Vagina (tissue), 2 donors: ENCODE results near the gene NOC3L.
A peak's percentile ranks its signal among the peaks of the same experiment; 100 is the strongest.

ENCODE experiments used
- CTCF ChIP-seq, 3 experiments: fragments of 450-650 bp in 2 of 3; fragments of 200-600 bp in 1 of 3; sonication (generic) in 1 of 3; IDR thresholded peaks; one replicate each; pipeline ENCODE4 v1.5.1; 2017 to 2019; ENCODE audit warnings: antibody characterized with exemption in 3 of 3, mild to moderate bottlenecking in 2 of 3, moderate library complexity in 2 of 3
- POLR2A ChIP-seq, 2 donors: fragments of 450-650 bp; IDR thresholded peaks; one replicate each; pipeline ENCODE4 v1.6.1; 2017; ENCODE audit warnings: antibody characterized with exemption in 2 of 2, mild to moderate bottlenecking in 2 of 2, moderate library complexity in 2 of 2
- POLR2AphosphoS5 ChIP-seq, 2 donors: sonication (generic); formaldehyde crosslinking; IDR thresholded peaks; one replicate each; pipeline ENCODE4 v1.9.0; 2017; ENCODE audit warnings: antibody characterized with exemption in 2 of 2, mild to moderate bottlenecking in 2 of 2, low read depth in 1 of 2; ENCODE audit not compliant: insufficient read depth in 1 of 2

GRCh38 chr10:94403380-94404213, 40.9 kb upstream of the NOC3L start:
- no peak for TF ChIP-seq CTCF (IDR thresholded peaks at IDR 0.05)
- TF ChIP-seq POLR2A (IDR thresholded peaks at IDR 0.05) = peak in 1 of 2 donors; percentile 11
- TF ChIP-seq POLR2AphosphoS5 (IDR thresholded peaks at IDR 0.05; ENCODE audit: insufficient read depth in 1 of 2, low read depth in 1 of 2) = peak in 1 of 2 donors; percentile 20
